BE2C (cell line): ENCODE measurements around the gene DAND5.

Source experiments
- DNase-seq: peaks from one replicate; pipeline ENCODE4 v3.0.0-alpha.2; 2020
- H3K27me3 ChIP-seq: fragments of 250-450 bp; sonication (Bioruptor Pico); 2 replicates; pipeline ENCODE4 v1.5.1; 2020; ENCODE audit warnings: mild to moderate bottlenecking
- H3K36me3 ChIP-seq: fragments of 250-450 bp; sonication (Bioruptor Pico); 2 replicates; pipeline ENCODE4 v1.5.1; 2020; ENCODE audit warnings: mild to moderate bottlenecking
- H3K4me1 ChIP-seq: fragments of 250-450 bp; sonication (Bioruptor Pico); 2 replicates; pipeline ENCODE4 v1.5.1; 2020
- H3K4me3 ChIP-seq: 2 replicates; pipeline ENCODE4 v1.5.1; 2011; ENCODE audit warnings: low read depth, low read length
- H3K9me3 ChIP-seq: fragments of 250-450 bp; sonication (Bioruptor Pico); 2 replicates; pipeline ENCODE4 v1.5.1; 2020
- TF ChIP-seq, protein P1 (sequence below): IDR thresholded peaks from 2 replicates; pipeline ENCODE4 v1.5.1; 2012; ENCODE audit warnings: mild to moderate bottlenecking, low read depth, low read length

Gene DAND5

DNA sequence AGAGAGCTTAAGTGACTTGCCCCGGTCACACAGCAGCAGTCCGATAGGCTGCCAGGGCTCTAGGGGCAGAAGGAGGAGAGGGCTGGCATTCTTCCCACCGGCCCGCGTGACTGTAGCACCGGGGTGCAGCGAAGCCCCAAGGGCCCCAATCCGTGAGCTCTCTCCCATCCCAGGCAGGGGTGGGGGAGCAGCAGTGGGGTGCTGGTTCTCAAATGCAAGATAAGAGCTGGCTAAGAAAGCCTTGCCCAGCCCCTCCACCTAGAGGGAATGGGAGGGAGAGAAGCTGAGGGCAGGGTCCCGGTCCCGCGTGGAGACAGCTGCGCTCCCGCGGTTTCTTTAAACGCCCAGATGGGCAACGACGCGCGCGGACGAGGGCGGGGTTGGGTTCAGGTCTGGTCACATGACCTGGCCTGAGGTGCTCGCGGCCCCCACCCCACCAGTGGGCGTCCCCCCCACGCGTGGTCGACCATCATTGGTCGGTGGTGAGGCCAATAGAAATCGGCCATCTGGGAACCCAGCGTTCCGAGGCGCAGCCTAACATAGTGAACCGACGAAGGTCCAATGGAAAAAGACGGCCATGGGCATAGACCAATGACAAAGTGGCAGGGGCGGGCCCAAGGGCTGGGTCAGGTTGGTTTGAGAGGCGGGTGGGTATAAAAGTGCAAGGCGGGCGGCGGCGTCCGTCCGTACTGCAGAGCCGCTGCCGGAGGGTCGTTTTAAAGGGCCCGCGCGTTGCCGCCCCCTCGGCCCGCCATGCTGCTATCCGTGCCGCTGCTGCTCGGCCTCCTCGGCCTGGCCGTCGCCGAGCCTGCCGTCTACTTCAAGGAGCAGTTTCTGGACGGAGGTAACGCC, 31.2 kb upstream of the DAND5 start, which contains the start of gene CALR:
TSS of gene CALR (plus strand) at position 683 of the 852 bp plus-strand sequence. CDS start at position 754, 71 bp downstream.
- peaks cover 45% of the 10 kb centered on the region for H3K36me3 ChIP-seq
- peak within 1 kb of the TSS; percentile 100 for H3K4me3 ChIP-seq
- peak; percentile 99 for DNase-seq
- TF ChIP-seq, protein P1, sequence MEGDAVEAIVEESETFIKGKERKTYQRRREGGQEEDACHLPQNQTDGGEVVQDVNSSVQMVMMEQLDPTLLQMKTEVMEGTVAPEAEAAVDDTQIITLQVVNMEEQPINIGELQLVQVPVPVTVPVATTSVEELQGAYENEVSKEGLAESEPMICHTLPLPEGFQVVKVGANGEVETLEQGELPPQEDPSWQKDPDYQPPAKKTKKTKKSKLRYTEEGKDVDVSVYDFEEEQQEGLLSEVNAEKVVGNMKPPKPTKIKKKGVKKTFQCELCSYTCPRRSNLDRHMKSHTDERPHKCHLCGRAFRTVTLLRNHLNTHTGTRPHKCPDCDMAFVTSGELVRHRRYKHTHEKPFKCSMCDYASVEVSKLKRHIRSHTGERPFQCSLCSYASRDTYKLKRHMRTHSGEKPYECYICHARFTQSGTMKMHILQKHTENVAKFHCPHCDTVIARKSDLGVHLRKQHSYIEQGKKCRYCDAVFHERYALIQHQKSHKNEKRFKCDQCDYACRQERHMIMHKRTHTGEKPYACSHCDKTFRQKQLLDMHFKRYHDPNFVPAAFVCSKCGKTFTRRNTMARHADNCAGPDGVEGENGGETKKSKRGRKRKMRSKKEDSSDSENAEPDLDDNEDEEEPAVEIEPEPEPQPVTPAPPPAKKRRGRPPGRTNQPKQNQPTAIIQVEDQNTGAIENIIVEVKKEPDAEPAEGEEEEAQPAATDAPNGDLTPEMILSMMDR = no peak
- H3K27me3 ChIP-seq = no peaks in the 10 kb centered on the region
- H3K9me3 ChIP-seq = no peaks in the 10 kb centered on the region
- H3K4me1 ChIP-seq = peaks cover 6% of the 10 kb centered on the region

DNA sequence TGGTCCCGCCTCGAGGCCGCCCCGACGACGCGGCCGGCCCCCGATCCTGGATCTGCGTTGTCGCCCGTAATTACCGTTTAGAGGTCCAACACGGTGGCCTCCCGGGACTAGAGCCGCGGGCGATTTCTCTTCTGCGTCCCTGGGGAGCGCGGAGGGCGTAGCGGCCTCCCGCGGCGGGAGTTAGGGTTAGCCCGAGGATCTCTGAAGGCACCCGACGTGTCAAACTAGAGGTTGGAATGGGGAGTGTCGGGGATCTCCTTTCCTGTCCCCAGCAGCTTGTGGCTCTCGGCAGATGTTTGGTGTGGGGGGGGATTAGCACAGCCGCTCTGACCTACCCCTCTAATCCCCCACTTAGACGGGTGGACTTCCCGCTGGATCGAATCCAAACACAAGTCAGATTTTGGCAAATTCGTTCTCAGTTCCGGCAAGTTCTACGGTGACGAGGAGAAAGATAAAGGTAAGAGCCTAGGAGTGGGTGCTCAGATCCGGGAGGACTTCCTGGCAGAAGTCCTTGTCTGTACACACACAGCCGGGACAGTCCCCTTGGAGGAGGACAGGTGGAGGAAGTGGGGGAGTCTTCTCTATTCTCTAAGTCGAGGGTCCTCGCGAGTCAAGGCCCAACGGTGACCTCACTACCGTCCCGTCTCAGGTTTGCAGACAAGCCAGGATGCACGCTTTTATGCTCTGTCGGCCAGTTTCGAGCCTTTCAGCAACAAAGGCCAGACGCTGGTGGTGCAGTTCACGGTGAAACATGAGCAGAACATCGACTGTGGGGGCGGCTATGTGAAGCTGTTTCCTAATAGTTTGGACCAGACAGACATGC, 30.4 kb upstream of the DAND5 start:
- H3K4me3 ChIP-seq = peak overlapping the region; percentile 100
- no peaks in the 10 kb centered on the region for H3K9me3 ChIP-seq
- DNase-seq = peak; percentile 36
- peaks cover 51% of the 10 kb centered on the region for H3K36me3 ChIP-seq
- H3K27me3 ChIP-seq = no peaks in the 10 kb centered on the region
- TF ChIP-seq, protein P1 = 0 out of 2 replicates have a peak, but pooled peaks have one; percentile 4
- H3K4me1 ChIP-seq = peaks cover 6% of the 10 kb centered on the region

DNA sequence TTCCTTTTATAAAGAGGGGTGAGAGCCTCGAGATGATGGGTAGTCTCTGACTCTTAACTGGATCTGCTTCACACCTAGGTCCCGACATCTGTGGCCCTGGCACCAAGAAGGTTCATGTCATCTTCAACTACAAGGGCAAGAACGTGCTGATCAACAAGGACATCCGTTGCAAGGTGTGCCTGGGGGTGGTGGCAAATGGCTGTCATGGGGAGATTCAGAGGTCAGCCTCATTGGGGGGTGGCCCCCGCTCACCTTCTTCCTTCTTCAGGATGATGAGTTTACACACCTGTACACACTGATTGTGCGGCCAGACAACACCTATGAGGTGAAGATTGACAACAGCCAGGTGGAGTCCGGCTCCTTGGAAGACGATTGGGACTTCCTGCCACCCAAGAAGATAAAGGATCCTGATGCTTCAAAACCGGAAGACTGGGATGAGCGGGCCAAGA, 29.4 kb upstream of the DAND5 start:
- no peak for DNase-seq
- peaks cover 6% of the 10 kb centered on the region for H3K4me1 ChIP-seq
- peaks cover 61% of the 10 kb centered on the region for H3K36me3 ChIP-seq
- no peaks in the 10 kb centered on the region for H3K27me3 ChIP-seq
- H3K4me3 ChIP-seq = peak overlapping the region; percentile 100
- no peaks in the 10 kb centered on the region for H3K9me3 ChIP-seq
- TF ChIP-seq, protein P1 = no peak

- Histone ChIP-seq H3K36me3 (peaks cover 65% of the 10 kb centered on the region), H3K27me3 (no peaks in the 10 kb centered on the region), H3K4me1 (peaks cover 6% of the 10 kb centered on the region), H3K9me3 (no peaks in the 10 kb centered on the region), H3K4me3 (peak overlapping the region; percentile 100)
- DNase-seq = no peak
- TF ChIP-seq, protein P1 = no peak
These were observed 28.5 kb upstream of the DAND5 start for GRCh38 chr19:12940897-12941296.

GRCh38 chr19:12943437-12944044, 25.8 kb upstream of the DAND5 start:
- Histone ChIP-seq H3K9me3 (no peaks in the 10 kb centered on the region), H3K27me3 (no peaks in the 10 kb centered on the region), H3K4me1 (peaks cover 3% of the 10 kb centered on the region; the same call in 1 of the 2 replicates), H3K36me3 (peaks cover 83% of the 10 kb centered on the region), H3K4me3 (no peak overlapping the region)
- TF ChIP-seq, protein P1 = no peak
- DNase-seq = no peak
